Ishikawa (cell line): ENCODE data around the gene CFAP77.

Source experiments
- EGR1 ChIP-seq: IDR thresholded peaks from 2 replicates; pipeline ENCODE4 v1.6.1; 2012
- EP300 ChIP-seq: IDR thresholded peaks from 2 replicates; pipeline ENCODE4 v1.6.1; 2012; ENCODE audit warnings: borderline replicate concordance
- FOXM1 ChIP-seq: IDR thresholded peaks from 2 replicates; pipeline ENCODE4 v1.6.1; 2012; ENCODE audit warnings: low read depth, borderline replicate concordance
- ZBTB7A ChIP-seq: IDR thresholded peaks from 2 replicates; pipeline ENCODE4 v1.6.1; 2012; ENCODE audit warnings: low read depth
- TF ChIP-seq, protein P1 (sequence below): IDR thresholded peaks from 2 replicates; pipeline ENCODE4 v1.6.1; 2012

DNA sequence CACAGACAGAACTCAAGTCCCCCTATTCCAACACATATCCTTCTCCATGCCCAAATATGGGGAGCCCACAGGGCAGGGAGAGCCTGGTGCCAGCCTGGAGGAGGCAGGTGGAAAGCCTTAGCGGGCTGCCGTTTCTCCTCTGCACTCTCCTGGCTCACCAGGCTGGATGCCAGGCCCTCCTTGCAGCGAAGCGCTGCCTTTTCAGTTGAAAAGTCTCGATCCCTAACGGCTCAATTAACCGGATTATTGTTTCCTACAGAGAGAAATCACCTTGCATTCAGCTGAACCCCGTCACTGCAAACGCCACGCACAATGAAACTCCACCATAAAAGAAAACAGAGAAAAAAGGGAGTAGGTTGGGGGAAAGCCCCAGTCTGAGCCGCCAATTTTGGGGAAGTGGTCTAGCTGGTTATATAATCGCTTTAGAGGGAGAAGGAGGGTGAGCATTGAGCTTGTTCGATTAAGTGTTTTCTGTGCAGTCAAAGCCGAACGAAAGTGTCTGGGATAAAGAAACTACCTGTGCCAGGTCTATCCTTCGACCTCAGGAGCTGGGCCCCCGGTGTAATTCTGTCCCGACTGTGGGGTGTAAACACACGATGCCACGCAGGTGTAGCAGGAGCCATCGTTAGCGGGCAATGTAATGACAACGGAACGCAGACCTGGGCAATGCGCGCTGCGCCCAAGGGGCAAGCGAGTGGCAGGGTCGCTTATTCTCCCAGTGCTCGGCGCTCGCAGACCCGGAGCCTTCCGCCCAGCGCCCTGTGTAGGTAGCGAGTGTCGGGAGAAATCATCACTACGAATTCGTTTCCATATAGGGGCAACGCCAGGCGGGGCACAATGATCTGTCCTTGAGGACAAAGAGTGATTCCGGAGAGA lies 176.2 kb downstream of the CFAP77 start:
- TF ChIP-seq ZBTB7A = no peak
- TF ChIP-seq EP300 = no peak
- no peak for TF ChIP-seq EGR1
- TF ChIP-seq FOXM1 = no peak
- TF ChIP-seq, protein P1, sequence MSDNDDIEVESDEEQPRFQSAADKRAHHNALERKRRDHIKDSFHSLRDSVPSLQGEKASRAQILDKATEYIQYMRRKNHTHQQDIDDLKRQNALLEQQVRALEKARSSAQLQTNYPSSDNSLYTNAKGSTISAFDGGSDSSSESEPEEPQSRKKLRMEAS = no peak
